Urothelium cell line (cell line): Measurements from ENCODE around the gene MCHR1.
"Not testable (repeated sequence)": the region's sequence is repeated elsewhere in the genome, so short reads cannot be mapped to it uniquely, and the experiment has no call there.

ENCODE experiments used
- DNase-seq: peaks from one replicate; pipeline ENCODE4 v3.0.0; 2011; ENCODE audit warnings: low spot score, mixed read lengths
- FAIRE-seq: peaks from 2 replicates; lab custom pipeline; 2011; peaks lifted over from hg19 to GRCh38; lab: Jason Lieb, UNC

Gene MCHR1

DNA sequence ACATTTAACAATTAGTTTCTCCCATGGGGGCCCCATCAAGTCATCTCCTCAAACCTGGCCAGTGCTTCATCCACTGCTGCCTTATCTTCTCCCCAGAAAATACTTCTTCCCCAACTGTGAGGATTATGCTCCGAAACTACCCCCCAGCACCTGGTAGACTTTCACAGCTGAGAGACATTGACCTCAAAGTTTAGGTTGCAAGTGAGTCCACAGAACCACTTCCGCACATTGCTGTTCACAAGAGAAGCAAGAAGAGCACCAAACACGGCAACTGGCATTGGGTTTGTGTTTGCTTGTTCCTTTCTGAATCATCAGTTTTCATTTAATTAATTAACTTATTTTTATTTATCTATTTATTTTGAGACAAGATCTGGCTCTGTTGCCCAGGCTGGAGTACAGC lies 6.1 kb downstream of the MCHR1 start:
- FAIRE-seq, result no peak

DNA sequence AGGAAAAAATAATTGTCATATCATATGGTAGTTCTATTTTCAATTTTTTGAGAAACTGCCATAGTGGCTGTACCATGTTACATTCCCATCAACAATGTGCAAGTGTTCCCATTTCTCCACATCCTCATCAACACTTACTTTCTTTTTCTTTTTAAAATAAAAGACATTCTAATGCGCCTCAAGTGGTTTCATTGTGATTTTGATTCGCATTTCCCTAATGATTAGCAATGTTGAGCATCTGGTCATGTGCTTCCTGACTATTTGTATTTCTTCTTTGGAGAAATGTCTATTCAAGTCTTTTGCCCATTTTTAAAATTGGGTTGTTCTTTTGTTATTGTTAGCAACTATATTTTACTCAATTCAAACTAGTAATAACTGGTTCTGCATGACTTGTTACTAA lies 8.4 kb downstream of the MCHR1 start:
- no peak for FAIRE-seq
- no peak for DNase-seq

More for the DNA sequence above, 6.1 kb downstream of the MCHR1 start:
- no peak for DNase-seq

DNA sequence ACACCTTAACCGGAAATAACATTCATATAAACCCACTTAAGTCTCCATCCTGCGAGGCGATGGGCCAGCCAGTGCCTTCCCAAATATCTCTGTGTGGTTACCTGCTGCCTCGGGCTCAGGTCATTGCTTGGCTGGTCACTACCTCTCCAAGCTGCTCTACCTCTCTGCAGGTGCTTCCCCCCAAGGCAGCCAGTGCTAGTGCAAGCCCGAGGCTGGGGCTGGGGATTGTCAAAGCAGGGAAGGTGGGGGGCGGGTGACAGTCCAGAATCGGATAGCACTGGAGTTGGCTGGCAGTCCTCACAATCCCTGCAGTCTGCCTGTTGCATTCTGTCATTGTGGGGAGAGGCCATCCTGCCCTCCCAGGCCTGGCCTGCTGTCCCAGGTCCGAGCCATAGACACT lies 11.1 kb downstream of the MCHR1 start:
- FAIRE-seq, result no peak
- no peak for DNase-seq

DNA sequence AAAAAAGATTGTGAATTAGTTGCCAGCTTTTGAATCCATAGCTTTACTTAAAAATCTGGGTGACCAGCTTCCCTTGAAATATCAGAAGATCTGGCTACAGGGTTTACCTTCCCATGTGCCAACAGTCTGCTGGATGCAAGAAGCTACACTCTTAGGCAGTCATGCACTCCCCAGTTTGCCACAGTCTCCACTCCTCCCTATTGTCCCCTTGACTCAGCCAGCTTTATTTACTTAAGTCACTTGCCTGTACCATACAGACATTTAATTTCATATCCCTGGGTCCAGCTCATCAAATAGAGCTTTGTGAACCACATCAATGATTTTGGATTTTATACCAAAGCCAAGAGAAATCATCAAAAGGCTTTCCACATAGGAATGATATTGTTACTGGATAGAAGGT lies 12.2 kb downstream of the MCHR1 start:
- FAIRE-seq, result no peak
- no peak for DNase-seq

DNA sequence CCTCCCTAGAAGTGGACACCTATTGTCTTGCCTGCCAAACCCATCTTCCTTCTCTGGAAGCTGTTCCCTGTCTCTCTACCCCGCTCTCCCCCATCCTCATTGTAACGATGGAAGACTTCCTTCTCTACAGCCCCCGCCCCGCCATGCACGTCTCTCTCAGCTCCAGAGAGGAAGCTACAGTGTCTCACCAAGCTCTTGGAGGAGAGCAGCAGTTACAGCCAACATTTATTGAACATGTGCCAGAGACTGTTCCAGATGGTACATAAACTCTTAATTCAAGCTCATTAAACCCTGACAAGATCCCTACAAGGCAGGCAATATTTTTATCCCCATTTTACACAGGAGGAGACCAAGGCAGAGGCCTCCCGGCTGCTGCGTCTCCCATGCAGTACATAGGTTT lies 15.1 kb downstream of the MCHR1 start:
- no peak for FAIRE-seq
- DNase-seq, result no peak

DNA sequence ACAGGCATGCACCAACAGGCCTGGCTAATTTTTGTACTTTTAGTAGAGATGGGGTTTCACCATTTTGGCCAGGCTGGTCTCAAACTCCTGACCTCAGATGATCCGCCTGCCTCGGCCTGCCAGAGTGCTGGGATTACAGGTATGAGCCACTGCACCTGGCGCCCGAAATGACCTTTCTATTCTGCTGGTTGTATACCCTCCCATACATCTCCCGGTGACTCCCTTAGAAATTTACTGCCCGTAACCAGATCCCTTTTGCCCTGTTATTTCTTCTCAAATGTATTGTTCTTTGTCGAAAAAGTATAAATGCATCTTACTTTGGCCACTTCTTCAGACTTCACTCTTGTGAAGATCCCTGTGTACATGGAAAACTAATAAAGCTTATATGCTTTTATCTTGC lies 22.0 kb downstream of the MCHR1 start:
- DNase-seq, result no peak
- FAIRE-seq, result no peak

DNA sequence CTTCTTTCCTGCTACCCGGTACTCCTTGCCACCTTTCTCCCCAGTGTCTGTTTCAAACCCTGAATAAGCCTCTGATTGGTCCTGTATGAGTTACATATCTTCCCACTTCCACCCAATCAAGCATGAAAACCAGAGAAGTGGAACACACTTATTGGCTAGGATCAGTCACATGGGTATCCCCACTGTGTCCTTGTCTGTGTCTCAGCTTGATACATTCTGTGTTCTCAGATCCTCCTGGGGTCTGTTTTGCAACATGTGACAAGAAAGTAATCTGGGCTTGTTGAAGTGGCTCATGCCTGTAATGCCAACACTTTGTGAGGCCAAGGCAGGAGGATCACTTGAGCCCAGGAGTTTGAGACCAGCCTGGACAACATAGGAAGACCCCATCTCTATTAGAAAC lies 23.9 kb downstream of the MCHR1 start:
- FAIRE-seq (no peak), DNase-seq (no peak)

DNA sequence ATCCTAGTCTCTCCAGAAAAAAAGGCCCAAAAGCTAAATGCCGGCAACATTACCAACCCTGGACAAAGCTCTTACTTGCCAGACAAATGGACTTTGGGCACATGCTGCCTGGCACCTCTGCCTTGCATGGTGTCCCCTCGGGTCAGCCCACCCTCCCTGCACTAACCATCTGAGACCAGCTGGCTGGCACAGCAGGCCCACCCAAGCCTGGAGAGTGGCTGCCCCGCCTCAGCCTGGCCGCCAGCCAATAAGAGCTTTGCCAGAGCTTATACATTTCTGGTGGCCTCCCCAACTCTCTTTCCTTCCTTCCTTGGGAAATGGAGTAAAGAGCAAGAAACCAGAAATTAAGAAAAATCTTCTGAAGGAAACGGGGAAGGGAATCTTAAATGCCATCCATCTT lies 24.5 kb downstream of the MCHR1 start:
- no peak for FAIRE-seq
- no peak for DNase-seq

DNA sequence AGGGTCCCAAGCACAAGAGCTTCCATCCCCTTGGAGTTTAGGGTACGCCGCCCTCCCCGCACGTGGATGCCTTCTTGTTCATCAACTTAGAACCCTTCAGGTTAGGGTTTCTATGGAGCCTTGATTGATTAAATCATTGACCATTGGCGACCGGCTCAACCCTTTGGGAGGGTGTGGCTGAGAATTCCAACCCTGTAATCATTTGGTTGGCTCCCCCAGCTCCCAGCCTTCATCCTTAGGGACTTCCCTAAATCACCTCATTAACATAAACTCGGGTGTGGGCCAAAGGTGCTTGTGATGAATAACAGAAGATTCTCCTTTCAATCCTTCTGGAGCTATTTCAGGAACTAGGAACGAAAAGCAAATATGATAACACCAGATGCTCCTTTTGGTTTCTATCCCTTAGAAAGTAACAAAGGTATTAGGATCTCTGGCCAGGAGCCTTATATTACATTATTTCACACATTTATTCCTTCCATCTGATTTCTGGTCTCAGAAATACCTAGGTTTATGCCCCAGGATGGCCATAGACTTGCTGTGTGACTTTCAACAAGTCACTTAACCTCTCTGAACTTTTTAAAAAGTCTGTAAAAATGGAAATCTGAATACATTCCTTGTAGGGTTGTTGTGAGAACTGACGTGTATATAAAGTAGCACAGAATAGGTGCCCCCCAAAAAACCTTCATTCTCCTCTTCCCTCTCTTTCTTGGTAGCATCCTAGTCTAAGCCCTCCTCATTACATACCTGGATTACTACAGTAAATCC lies 26.8 kb downstream of the MCHR1 start:
- FAIRE-seq, result no peak
- no peak for DNase-seq

DNA sequence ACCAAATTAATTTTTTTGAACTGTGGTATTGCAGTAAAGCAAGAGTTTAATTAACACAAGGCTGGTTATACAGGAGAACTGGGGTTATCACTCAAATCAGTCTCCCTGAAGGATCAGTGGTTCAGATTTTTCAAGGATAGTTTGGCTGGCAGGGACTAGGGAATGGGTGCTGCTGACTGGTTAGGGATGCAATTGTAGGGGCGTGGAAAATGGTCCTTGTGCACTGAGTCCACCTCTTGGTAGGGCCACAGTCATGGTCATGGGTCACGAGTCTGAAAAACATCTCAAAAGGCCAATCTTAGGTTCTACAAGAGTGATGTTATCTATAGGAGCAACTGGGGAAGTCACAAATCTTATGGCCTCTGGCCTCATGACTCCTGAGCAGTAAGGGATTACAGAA lies 27.9 kb downstream of the MCHR1 start:
- no peak for FAIRE-seq
- DNase-seq, result no peak

DNA sequence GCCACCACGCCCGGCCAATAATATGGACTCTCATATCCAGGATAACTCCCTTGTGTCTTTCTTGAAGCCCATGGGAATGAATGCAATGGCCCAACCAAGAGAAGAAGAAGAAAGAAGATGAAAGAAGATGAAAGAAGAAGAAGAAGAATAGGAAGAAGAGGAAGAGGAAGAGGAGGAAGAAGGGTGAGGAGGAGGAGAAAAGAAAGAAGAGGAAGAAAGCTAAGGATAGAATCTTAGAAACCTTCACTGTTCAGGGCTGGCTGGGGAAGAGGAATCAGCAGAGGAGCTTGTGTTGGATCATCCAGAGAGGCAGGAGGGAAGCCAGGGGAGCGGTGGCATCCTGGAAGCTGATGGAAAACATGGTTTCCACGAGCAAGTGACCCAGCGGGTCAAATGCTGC lies 28.9 kb downstream of the MCHR1 start:
- FAIRE-seq, result no peak
- no peak for DNase-seq

DNA sequence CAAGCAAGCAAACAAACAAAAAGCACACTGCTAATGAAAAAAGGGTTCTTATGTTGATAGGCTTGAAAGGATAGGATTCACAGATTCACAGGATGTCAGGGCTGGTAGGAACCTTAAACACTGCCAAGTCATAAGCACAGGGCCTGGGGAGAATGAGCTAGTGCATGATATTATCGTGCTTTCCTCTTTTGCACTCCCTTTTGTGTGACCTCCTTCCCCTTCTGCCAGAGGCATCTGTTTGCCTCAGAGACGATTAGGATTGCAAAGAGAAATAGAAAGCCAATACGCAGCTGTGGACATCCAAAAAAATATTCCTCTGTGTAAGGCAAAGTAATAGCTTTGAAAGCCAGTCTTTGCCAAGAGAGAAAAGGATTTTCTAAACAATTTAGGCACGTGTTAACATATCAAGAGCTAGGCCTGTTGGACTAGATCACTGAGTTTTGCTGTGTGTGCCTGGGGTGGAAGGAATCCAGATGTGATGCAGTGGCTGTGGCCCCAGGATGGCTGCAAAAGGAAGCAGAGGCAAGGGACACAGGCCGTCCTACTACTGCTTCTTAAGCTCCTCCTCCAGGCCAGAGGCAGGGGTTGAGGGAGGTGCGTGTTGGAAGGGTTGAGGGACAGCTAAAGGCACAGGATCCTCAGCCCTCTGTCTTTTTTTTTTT lies 30.6 kb downstream of the MCHR1 start:
- FAIRE-seq (peak; percentile 58), DNase-seq (no peak)

DNA sequence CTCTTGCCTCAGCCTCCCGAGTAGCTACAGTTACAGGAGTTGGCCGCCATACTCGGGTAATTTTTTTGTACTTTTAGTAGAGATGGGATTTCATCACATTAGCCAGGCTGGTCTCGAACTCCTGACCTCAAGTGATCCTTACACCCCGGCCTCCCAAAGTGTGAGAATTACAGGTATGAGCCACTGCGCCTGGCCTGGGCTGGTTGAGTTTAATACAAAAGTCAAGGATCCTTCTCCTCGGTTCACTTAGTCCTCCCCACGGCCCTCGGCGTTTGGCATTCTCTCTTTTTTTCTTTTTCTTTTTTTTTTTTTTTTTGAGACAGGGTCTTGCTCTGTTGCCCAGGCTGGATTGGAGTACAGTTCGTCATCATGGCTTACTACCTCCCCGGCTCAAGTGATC lies 33.0 kb downstream of the MCHR1 start:
- FAIRE-seq (no peak), DNase-seq (no peak)

DNA sequence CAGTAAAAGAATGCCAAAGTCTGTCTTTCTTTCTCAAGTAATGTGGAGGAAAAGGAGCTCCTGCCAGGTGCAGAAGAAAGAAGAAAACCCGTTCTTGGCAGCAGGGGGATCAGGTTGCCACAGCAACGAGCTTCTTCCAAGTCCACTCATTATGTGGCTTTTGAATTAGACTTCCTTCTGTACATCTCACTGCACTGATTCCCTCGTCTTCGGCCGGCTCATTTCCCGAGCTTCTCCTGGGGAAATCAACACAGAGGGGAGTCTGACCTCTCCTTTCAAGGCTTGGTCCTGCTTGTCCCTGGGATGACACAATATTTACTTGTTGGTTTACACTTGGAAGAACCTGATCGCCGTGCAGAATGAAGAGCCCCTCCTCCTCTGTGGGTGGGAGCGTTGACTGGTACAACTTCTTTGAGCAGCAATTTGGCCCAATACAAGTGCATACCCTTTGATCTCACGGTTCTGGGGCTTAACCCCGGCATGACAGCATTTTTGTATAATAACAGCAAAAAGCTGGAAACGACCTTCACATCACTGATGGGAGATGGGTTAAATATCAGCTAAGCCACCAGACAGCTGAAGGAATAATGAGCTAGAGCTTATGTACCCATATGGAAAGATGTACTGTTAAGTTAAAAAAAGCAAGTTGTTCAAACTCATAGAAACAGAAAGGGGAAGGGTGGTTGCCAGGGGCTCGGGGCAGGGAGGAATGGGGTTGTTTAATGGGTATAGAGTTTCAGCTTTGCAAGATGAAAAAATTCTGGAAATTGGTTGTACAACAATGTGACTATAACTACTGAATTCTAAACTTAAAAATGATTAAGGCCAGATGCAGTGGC lies 35.4 kb downstream of the MCHR1 start:
- DNase-seq, result no peak

DNA sequence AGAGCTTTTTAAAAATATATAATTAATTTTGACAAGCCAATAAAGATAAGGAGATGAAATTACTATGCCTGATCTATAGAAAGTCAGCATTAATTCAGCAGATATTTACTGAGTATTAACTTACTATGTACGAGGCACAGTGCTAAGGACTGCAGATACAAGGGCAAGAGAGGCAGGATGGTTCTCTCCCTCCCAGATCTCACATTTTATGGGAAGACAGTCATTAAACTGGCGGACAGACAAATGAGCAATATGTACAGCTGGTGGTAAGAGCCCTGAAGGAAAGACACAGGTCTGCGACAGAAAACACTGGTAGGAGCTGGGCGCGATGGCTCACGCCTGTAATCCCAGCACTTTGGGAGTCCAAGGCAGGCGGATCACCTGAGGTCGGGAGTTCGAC lies 36.8 kb downstream of the MCHR1 start:
- FAIRE-seq, result no peak
- DNase-seq, result no peak

More for the DNA sequence above, 35.4 kb downstream of the MCHR1 start:
- FAIRE-seq, result no peak

DNA sequence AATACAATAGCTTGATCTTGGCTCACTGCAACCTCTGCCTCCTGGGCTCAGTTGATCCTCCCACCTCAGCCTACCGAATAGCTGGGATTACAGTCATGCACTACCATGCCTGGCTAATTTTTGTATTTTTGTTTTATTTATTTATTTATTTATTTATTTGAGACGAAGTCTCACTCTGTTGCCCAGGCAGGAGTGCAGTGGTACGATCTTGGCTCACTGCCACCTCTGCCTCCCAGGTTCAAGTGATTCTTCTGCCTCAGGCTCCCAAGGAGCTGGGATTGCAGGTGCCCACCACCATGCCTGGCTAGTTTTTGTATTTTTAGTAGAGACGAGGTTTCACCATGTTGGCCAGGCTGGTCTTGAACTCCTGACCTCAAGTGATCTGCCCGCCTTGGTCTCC lies 38.4 kb downstream of the MCHR1 start:
- not testable (repeated sequence) for FAIRE-seq, DNase-seq

DNA sequence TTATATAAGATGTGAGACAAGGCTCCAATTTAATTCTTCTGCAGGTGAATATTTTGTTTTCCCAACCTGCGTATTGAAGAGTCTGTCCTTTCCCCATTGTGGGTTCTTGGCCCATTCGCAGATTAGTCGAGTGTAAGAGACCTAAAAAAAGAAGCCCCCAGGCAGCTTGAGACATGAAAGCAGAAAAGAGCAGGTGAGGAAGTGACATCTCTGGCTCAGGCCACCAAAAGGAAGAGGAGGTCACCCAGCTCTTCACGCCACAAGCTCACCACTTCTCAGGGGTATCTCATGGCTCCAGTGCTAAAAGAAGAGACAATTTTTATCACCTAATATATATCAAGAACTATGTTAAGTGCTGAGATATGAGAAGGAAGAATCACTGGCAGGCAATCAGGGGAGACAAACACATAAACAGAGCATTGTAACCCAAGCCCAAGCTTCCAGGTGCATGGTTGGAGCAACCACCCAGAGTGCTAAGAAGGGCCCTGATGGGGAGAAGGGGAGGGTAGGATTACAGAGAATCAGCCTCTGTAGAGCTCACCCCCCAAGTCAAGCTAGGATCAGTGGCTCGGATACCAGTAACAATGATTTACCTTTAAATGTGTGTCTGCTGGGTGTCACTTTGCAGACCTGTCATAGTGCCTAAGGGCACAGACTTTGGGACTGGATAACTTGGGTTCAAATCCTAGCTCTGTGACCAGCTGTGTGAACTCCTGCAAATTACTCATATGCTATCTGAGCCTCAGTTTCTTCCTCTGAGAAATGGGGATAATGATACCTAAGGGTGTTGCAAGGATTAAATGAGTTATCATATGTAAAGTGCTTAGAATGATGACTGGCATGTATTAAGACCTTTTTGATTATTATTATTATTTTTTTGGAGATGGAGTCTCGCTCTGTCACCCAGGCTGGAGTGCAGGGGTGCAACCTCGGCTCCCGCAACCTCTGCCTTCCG lies 39.2 kb downstream of the MCHR1 start:
- DNase-seq (no peak), FAIRE-seq (peak; percentile 5)

DNA sequence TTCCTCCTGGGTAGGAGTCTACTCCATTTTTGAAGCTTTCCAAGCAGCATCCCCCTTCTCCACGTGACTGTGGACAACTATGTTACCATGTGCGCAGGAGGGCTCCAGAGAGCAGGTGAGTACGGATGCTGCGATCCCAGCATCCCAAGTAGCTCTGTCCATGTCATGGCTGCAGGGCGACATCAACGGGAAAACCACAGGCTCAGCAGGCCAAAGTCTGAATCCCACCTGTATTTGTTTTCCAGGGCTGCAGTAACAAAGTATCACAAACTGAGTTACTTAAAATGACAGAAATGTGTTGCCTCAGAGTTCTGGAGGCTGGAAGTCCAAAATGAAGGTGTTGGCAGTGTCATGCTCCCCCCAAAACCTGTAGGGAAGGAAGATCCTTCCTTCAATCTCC lies 40.3 kb downstream of the MCHR1 start:
- no peak for DNase-seq
- no peak for FAIRE-seq

DNA sequence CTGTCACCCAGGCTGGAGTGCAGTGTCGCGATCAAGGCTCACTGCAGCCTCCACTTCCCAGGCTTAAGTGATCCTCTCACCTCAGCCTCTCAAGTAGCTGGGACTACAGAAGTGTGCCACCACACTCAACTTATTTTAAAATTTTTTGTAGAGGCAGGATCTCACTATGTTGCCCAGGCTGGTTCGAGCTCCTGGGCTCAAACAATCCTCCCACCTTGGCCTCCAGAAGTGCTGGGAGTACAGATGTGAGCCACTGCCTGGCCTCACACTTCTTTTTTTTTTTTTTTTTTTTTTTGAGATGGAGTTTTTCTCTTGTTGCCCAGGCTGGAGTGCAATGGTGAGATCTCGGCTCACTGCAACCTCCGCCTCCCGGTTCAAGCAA lies 40.9 kb downstream of the MCHR1 start:
- not testable (repeated sequence) for FAIRE-seq, DNase-seq

DNA sequence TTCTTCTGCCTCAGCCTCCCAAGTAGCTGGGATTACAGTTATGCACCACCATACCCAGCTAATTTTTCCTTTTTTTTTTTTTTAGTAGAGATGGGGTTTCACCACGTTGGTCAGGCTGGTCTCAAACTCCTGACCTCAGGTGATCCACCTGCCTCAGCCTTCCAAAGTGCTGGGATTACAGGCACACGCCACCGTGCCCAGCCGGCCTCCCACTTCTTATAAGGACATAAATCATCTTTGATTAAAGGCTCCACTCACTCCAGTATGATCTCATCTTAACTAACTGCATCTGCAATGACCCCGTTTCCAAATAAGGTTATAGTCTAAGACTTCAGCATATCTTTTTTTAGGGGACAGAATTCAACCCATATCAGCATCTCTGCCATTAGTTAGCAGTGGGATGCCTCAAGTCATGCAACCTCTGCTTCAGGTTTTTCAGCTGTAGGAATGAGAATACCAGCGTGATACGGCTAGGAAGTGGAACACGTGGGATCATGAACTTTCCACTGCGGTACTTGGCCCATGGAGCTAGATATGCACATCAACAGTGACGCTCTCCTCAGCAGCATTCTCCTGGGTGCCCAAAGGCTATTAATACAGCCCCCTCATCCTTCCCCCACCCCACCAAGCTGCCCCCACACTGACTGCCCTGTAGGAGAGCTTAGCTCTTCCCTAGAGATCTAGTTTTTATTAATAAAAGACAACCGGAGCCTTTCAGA lies 41.4 kb downstream of the MCHR1 start:
- DNase-seq, result no peak
- peak; percentile 70 for FAIRE-seq
